Panc1 (cell line): ENCODE data around the gene KCNA5. TPM values are rescaled to one million over a fixed set of nuclear protein-coding genes. Genes with fewer than 3 reads are reported as not detected.

Source experiments
- ATAC-seq: fragments of 200-7000 bp; cut with Tn5 transposase; 2 replicates; pipeline ENCODE4 v1.9.1; 2020; ENCODE audit warnings: mild to moderate bottlenecking, moderate library complexity
- BruUV-seq: library from RNA; stranded (reverse); fragments of 400-500 nt; replicated peaks from 2 replicates; lab custom pipeline; 2021; lab: Mats Ljungman, UMichigan
- CTCF ChIA-PET: fragments of 300-600 bp; sonication (Branson Sonifier 250); formaldehyde crosslinking; loops from one replicate; lab custom pipeline; 2022; ENCODE audit warnings: antibody characterized with exemption; lab: Charles Lee
- POLR2A ChIA-PET: fragments of 300-600 bp; sonication (Branson Sonifier 250); formaldehyde crosslinking; loops from one replicate; lab custom pipeline; 2022; ENCODE audit warnings: antibody characterized with exemption; lab: Charles Lee
- DNase-seq: peaks from one replicate; pipeline ENCODE4 v3.0.0-alpha.2; 2010; ENCODE audit warnings: low read depth, low spot score
- H3K27ac ChIP-seq: 2 replicates; pipeline ENCODE4 v1.5.1; 2011; ENCODE audit warnings: mild to moderate bottlenecking, low read length, inconsistent platforms
- H3K27me3 ChIP-seq: fragments of 200-500 bp; sonication (Bioruptor generic); 2 replicates; pipeline ENCODE4 v1.6.0; 2014; ENCODE audit warnings: low read length, inconsistent platforms; ENCODE audit not compliant: control insufficient read depth, insufficient read depth
- H3K36me3 ChIP-seq: fragments of 200-500 bp; sonication (Bioruptor generic); 2 replicates; pipeline ENCODE4 v1.5.1; 2014; ENCODE audit warnings: inconsistent platforms, mild to moderate bottlenecking, low read length, moderate library complexity; ENCODE audit not compliant: control insufficient read depth, insufficient read depth
- H3K4me1 ChIP-seq: 2 replicates; pipeline ENCODE4 v1.5.1; 2011; ENCODE audit warnings: inconsistent platforms, mild to moderate bottlenecking, low read length, moderate library complexity; ENCODE audit not compliant: control insufficient read depth, insufficient read depth
- H3K4me3 ChIP-seq, 2 experiments: 2 replicates each; pipeline ENCODE4 v1.5.1; 2011 to 2012; ENCODE audit warnings: low read depth in 2 of 2, low read length in 2 of 2, mild to moderate bottlenecking in 2 of 2, inconsistent platforms in 1 of 2, moderate library complexity in 1 of 2
- H3K9me3 ChIP-seq: fragments of 200-500 bp; sonication (Bioruptor generic); 2 replicates; pipeline ENCODE4 v1.5.1; 2014; ENCODE audit warnings: low read depth, mild to moderate bottlenecking, inconsistent platforms, low read length, moderate library complexity; ENCODE audit not compliant: control insufficient read depth, insufficient read depth
- POLR2AphosphoS5 ChIP-seq: IDR thresholded peaks from 2 replicates; pipeline ENCODE4 v1.6.1; 2012; ENCODE audit warnings: mild to moderate bottlenecking, low read depth, low read length, moderate library complexity
- REST ChIP-seq, 2 experiments: IDR thresholded peaks; 2 replicates each; pipeline ENCODE4 v1.6.1; 2011 to 2012; ENCODE audit warnings: low read depth in 2 of 2, control low read depth in 1 of 2, low read length in 1 of 2, mild to moderate bottlenecking in 1 of 2, moderate library complexity in 1 of 2; ENCODE audit not compliant: insufficient read depth in 1 of 2
- SIN3A ChIP-seq: IDR thresholded peaks from 2 replicates; pipeline ENCODE4 v1.6.1; 2012; ENCODE audit warnings: low read depth, mild to moderate bottlenecking, low read length, moderate library complexity, borderline replicate concordance; ENCODE audit not compliant: insufficient read depth
- TCF7L2 ChIP-seq: IDR thresholded peaks from 2 replicates; pipeline ENCODE4 v1.6.1; 2011; ENCODE audit warnings: mild to moderate bottlenecking, low read depth, low read length, inconsistent platforms
- in situ Hi-C: cut with HindIII; loops from 2 replicates; pipeline ENCODE4 v1.10.0; 2016; ENCODE audit warnings: low sequenced_read_pairs, low pct_unique_long_range_greater_than_20kb
- intact Hi-C: fragments of 100-400 bp; cut with micrococcal nuclease; formaldehyde crosslinking; loops from one replicate; pipeline ENCODE4 v1.10.0; 2022; ENCODE audit not compliant: unreplicated experiment
- total RNA-seq: library from RNA; stranded (reverse); gene quantifications from one replicate; pipeline ENCODE4 v1.2.1, GENCODE V29; 2021; ENCODE audit not compliant: unreplicated experiment
- TF ChIP-seq, protein P1 (sequence below): fragments of 450-650 bp; IDR thresholded peaks from 2 replicates; pipeline ENCODE4 v1.5.1; 2017; ENCODE audit warnings: mild to moderate bottlenecking

The KCNA5 gene
- total RNA-seq, 1 experiment from 2014 or later = not detected

DNA sequence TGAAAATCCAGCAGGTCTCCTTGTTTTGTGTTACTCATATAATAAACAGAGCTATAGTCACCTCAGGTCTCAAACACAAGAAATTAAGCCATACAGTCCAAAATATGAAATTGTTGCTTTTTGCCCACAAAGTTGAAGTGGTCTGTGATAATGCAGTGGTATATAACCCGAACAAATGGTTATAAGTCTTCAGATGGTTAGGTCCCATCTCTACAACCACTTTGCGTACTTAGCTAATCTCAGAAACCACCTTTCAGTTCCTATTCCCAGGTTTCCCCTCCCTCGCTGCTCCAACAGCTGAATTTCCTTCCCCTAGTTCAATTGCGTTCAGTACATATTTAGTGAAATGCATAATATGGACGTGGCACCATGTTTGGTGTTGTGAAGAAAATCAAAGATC lies 3.3 kb upstream of the KCNA5 start:
- BruUV-seq = no TSS peak
- intact Hi-C loops (no loop called here), in situ Hi-C loops (no loop called here)
- Histone ChIP-seq H3K9me3 (no peaks in the 10 kb centered on the region), H3K36me3 (no peaks in the 10 kb centered on the region), H3K4me1 (no peaks in the 10 kb centered on the region), H3K4me3 (no peak overlapping the region), H3K27me3 (no peaks in the 10 kb centered on the region; the same call in 1 of the 2 replicates), H3K27ac (no peak overlapping the region)
- TF ChIP-seq, protein P1, sequence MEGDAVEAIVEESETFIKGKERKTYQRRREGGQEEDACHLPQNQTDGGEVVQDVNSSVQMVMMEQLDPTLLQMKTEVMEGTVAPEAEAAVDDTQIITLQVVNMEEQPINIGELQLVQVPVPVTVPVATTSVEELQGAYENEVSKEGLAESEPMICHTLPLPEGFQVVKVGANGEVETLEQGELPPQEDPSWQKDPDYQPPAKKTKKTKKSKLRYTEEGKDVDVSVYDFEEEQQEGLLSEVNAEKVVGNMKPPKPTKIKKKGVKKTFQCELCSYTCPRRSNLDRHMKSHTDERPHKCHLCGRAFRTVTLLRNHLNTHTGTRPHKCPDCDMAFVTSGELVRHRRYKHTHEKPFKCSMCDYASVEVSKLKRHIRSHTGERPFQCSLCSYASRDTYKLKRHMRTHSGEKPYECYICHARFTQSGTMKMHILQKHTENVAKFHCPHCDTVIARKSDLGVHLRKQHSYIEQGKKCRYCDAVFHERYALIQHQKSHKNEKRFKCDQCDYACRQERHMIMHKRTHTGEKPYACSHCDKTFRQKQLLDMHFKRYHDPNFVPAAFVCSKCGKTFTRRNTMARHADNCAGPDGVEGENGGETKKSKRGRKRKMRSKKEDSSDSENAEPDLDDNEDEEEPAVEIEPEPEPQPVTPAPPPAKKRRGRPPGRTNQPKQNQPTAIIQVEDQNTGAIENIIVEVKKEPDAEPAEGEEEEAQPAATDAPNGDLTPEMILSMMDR = no peak
- no peak for TF ChIP-seq REST (IDR thresholded peaks at IDR 0.05; ENCODE audit: insufficient read depth in 1 of 2, low read depth in 2 of 2, low read length in 1 of 2)
- TF ChIP-seq SIN3A = no peak
- TF ChIP-seq POLR2AphosphoS5 = no peak
- TF ChIP-seq TCF7L2 = no peak
- ATAC-seq (no peak), DNase-seq (no peak)
- ChIA-PET CTCF (no interaction called here), POLR2A (no interaction called here)

- peaks cover 2% of the 10 kb centered on the region; the same call in 1 of the 2 replicates for H3K27me3 ChIP-seq
- no peak overlapping the region for H3K4me3 ChIP-seq
- in situ Hi-C loops = no loop called here
- no peaks in the 10 kb centered on the region for H3K9me3 ChIP-seq
- no TSS peak for BruUV-seq
- no peak overlapping the region for H3K27ac ChIP-seq
- DNase-seq (no peak), ATAC-seq (no peak)
- intact Hi-C loops = no loop called here
- CTCF ChIA-PET = no interaction called here
- H3K36me3 ChIP-seq = no peaks in the 10 kb centered on the region
- POLR2A ChIA-PET = no interaction called here
- no peaks in the 10 kb centered on the region for H3K4me1 ChIP-seq
- no peak for TF ChIP-seq POLR2AphosphoS5
Measured at GRCh38 chr12:5044420-5045295, 979 bp downstream of the KCNA5 start.

DNA sequence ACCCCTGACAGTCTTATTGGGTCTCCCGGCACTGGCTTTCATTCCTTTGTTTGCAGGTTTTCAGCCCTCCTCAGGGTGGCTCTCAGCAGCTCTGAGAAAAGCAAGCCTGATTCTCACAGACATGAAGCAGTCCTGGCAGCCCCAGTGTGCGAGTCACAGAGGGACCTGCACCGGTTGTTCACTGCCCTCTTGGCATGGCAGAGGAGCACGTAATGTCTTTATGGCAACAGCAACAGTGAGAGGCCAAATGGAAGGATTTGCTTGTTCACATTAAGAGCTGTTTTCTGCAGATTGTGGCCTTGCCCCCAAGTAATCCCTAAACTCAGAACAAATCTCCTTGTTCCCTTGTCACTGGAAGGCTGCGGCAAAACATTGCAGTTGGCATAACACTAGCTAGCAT lies 3.4 kb downstream of the KCNA5 start:
- in situ Hi-C loops (no loop called here), intact Hi-C loops (no loop called here)
- no TSS peak for BruUV-seq
- H3K27me3 ChIP-seq = peaks cover 2% of the 10 kb centered on the region; the same call in 1 of the 2 replicates
- DNase-seq = no peak
- TF ChIP-seq REST (IDR thresholded peaks at IDR 0.05; ENCODE audit: insufficient read depth in 1 of 2, low read depth in 2 of 2, low read length in 1 of 2) (no peak), TCF7L2 (no peak), POLR2AphosphoS5 (no peak), SIN3A (no peak)
- TF ChIP-seq, protein P1 = no peak
- no peak for ATAC-seq
- no peak overlapping the region for H3K4me3 ChIP-seq
- H3K36me3 ChIP-seq = no peaks in the 10 kb centered on the region
- no peaks in the 10 kb centered on the region for H3K4me1 ChIP-seq
- no peak overlapping the region for H3K27ac ChIP-seq
- ChIA-PET POLR2A (no interaction called here), CTCF (no interaction called here)
- H3K9me3 ChIP-seq = no peaks in the 10 kb centered on the region
